Gastrocnemius medialis (tissue), 4 donors: ENCODE measurements around the gene KCNAB1.

Source experiments
- CTCF ChIP-seq, 5 experiments: fragments of 450-650 bp in 3 of 5; fragments of 200-600 bp in 2 of 5; sonication (generic) in 2 of 5; IDR thresholded peaks in 4 of 5; conservative IDR thresholded peaks in 1 of 5; 1 replicate in 4 of 5; 2 replicates in 1 of 5; pipeline ENCODE4 v1.5.1; 2016 to 2019; ENCODE audit warnings: antibody characterized with exemption in 5 of 5, mild to moderate bottlenecking in 3 of 5, moderate library complexity in 3 of 5
- POLR2A ChIP-seq, 2 donors: fragments of 450-650 bp; IDR thresholded peaks; one replicate each; pipeline ENCODE4 v1.6.1; 2017; ENCODE audit warnings: antibody characterized with exemption in 2 of 2, mild to moderate bottlenecking in 2 of 2, moderate library complexity in 2 of 2

DNA sequence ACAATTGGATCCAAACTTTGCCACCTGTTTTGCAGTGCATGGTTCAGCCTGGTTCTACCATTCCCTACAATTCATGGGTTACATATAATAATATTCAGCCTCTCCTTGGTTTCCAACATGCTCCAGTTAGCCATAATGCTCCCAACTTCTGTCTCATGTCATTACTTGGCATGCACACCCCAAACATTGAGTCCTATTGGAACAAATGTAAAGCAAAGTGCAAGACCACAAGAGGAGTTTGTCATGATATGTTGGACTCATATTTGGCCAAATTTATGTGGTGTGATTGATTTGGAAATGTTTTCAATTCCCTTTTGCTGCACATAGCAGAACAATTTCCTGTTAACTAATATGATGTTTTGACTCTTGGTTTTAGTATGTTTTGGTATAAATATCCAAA is 50.2 kb downstream of the KCNAB1 start:
- no peak for TF ChIP-seq CTCF (IDR thresholded peaks at IDR 0.05 in 4 of 5, conservative IDR thresholded peaks at IDR 0.05 in 1 of 5)
- TF ChIP-seq POLR2A (IDR thresholded peaks at IDR 0.05) = no peak
